GM06990 (cell line): ENCODE data around the gene LPIN1.

Source experiments
- DNase-seq: peaks from one replicate; pipeline ENCODE4 v3.0.0-alpha.2; 2011; ENCODE audit not compliant: insufficient read length; ENCODE audit errors: extremely low read depth
- H3K27me3 ChIP-seq: replicated peaks from 2 replicates; pipeline ENCODE4 v1.6.0; 2011; ENCODE audit warnings: low read length; ENCODE audit not compliant: control insufficient read depth, insufficient read depth
- H3K36me3 ChIP-seq: 2 replicates; pipeline ENCODE4 v1.5.1; 2011; ENCODE audit warnings: low read length; ENCODE audit not compliant: control insufficient read depth, insufficient read depth
- H3K4me3 ChIP-seq: replicated peaks from 2 replicates; pipeline ENCODE4 v1.5.1; 2011; ENCODE audit warnings: low read depth, mild to moderate bottlenecking, control low read depth, low read length
- TF ChIP-seq, protein P1 (sequence below): IDR thresholded peaks from 2 replicates; pipeline ENCODE4 v1.5.1; 2011; ENCODE audit warnings: low read length, control low read depth, mild to moderate bottlenecking, inconsistent platforms; ENCODE audit not compliant: insufficient read depth, poor library complexity, severe bottlenecking

Gene LPIN1, protein sequence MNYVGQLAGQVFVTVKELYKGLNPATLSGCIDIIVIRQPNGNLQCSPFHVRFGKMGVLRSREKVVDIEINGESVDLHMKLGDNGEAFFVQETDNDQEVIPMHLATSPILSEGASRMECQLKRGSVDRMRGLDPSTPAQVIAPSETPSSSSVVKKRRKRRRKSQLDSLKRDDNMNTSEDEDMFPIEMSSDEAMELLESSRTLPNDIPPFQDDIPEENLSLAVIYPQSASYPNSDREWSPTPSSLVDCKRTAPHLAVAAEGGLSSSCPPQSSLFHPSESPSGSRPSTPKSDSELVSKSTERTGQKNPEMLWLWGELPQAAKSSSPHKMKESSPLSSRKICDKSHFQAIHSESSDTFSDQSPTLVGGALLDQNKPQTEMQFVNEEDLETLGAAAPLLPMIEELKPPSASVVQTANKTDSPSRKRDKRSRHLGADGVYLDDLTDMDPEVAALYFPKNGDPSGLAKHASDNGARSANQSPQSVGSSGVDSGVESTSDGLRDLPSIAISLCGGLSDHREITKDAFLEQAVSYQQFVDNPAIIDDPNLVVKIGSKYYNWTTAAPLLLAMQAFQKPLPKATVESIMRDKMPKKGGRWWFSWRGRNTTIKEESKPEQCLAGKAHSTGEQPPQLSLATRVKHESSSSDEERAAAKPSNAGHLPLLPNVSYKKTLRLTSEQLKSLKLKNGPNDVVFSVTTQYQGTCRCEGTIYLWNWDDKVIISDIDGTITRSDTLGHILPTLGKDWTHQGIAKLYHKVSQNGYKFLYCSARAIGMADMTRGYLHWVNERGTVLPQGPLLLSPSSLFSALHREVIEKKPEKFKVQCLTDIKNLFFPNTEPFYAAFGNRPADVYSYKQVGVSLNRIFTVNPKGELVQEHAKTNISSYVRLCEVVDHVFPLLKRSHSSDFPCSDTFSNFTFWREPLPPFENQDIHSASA

DNA sequence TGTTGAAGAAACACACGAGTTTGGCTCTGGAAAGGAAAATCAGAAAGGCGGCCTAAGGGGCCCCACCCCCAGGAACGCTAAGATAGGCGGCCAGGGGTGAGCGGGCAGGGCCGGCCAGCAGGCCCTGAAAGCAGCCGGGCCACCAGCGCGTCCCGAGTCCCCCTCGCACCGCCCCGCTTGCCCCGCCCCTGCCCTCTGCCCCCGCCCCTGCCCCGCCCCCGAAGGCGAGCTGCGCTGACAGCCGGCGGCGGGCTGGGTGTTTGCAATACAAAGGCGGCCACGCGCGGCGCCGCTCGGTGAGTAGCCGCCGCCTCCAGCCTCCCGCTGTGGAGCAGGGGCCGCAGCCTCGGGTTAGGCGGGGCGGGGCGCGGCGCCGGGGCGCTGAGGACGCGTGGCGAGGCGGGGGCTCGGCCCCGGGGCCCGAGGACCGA, at the start of gene LPIN1:
Gene LPIN1 (plus strand): TSS at position 257 of the 431 bp plus-strand sequence. CDS start 18,910 bp downstream, outside the sequence.
- DNase-seq = peak; percentile 86
- no peaks in the 10 kb centered on the region for H3K27me3 ChIP-seq
- peak within 1 kb of the TSS; percentile 71 for H3K4me3 ChIP-seq
- TF ChIP-seq, protein P1, sequence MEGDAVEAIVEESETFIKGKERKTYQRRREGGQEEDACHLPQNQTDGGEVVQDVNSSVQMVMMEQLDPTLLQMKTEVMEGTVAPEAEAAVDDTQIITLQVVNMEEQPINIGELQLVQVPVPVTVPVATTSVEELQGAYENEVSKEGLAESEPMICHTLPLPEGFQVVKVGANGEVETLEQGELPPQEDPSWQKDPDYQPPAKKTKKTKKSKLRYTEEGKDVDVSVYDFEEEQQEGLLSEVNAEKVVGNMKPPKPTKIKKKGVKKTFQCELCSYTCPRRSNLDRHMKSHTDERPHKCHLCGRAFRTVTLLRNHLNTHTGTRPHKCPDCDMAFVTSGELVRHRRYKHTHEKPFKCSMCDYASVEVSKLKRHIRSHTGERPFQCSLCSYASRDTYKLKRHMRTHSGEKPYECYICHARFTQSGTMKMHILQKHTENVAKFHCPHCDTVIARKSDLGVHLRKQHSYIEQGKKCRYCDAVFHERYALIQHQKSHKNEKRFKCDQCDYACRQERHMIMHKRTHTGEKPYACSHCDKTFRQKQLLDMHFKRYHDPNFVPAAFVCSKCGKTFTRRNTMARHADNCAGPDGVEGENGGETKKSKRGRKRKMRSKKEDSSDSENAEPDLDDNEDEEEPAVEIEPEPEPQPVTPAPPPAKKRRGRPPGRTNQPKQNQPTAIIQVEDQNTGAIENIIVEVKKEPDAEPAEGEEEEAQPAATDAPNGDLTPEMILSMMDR = no peak
- H3K36me3 ChIP-seq = no peaks in the 10 kb centered on the region

DNA sequence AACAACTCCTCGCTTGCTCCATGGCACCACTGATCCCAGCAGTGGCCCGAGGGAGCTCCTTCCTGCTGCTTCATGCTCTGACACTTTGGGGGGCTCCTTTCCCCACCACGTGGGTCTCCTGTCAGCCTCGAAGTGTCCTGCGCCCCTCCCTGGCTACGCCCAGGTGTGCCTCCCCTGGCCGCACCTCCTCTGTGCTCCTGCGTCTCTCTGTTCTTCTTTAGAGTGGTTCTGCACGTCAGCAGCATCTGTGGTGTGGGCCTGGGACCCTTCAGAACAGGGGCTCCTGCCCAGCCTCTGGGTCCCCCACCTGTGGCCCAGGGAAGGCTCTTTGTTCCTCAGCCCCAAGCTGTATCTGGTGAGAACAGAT, 49.7 kb upstream of the LPIN1 start:
- TF ChIP-seq, protein P1 = no peak
- H3K27me3 ChIP-seq = no peaks in the 10 kb centered on the region; the same call in 1 of the 2 replicates
- DNase-seq = no peak
- no peaks in the 10 kb centered on the region for H3K36me3 ChIP-seq
- no peak overlapping the region for H3K4me3 ChIP-seq

DNA sequence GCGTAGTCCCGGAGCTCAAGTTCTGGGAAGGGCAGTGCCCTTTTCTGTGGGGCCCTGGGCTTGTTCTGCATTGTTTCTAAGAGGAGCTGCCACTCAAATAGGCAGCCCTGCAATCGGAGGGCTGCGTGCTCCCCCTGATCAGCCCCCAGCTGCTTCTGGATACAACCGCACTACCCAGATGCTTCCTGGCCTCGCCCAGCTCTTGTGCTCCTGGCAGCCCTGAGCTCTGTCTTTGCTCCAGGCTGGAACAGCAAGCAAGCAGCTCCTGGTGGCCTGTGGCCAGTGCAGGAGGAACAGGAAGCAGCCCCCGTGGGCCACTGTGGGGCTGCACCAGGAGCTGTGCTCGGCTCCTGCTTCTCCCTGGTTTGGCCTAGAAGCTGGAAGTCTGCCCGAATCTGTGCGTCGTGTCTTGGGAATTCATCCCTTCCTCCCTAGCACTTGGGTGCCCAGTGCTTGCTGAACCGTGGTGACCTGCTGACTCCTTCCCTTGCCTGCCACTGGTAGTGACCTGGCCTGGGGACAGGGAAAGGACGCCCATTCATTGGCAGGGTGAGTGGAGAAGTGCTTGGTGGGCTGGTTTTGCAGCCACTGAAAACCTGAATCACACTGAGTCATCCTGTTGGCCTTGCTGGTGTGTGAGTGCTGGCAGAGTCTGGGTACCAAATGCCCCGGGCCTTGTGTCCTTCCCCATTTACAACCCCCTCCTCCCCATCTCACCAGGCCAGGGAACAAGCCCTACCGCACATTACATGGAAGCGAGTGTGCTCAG, 49.1 kb upstream of the LPIN1 start:
- Histone ChIP-seq H3K36me3 (no peaks in the 10 kb centered on the region), H3K4me3 (no peak overlapping the region)

DNA sequence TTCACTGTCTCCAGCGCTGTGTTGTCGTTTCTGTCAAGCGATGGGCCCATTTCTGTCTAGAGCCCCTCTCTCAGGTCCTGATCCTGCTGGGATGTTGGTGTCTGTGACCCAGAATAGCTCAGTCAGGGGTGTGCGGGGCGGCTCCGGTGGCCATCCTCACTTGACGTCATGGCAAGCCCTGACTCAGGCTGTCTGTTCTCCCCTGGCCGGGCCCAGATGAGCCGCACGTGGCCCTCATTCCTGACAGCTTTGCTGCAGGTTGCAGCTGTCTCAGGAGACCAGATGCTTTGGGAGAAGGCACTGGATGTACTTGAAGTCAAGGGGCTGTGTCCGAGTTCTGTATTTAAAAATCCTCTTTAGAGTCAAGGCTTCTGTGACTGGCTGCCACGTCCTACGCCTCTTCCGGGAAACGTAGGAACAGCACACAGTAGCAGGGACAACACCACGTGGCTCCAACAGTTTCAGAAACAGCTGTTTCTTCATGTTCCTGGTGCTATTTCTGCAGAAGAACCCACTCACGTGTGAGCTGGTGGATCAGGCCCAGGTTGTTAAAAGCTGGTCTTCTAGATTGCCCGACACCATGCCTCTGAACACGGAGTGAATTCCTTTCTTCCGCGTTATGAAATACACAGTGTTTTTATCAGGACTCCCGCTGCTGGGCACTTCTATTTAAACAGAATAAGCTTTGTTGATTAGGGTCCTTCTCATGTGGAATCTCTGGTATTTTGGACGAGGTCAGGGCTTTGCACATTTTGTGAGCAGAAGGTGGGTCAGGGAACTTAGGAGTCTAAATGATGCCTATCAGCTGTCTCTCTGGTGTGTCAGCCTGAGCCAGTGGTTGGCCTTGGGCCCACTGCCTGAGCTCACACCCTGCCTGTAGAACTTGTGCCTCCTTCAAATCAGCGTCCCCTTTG, 48.2 kb upstream of the LPIN1 start:
- H3K36me3 ChIP-seq = no peaks in the 10 kb centered on the region
- no peak for DNase-seq
- TF ChIP-seq, protein P1 = no peak
- H3K4me3 ChIP-seq = no peak overlapping the region
- H3K27me3 ChIP-seq = peaks cover 1% of the 10 kb centered on the region; the same call in 1 of the 2 replicates

More for the DNA sequence above, 49.1 kb upstream of the LPIN1 start:
- no peak for DNase-seq
- TF ChIP-seq, protein P1 = no peak
- peaks cover 1% of the 10 kb centered on the region; the same call in 1 of the 2 replicates for H3K27me3 ChIP-seq
